Common myeloid progenitor, CD34-positive (primary cell): ENCODE data around the gene MESP2.

Experiments
- CTCF ChIA-PET: fragments of 350-600 bp; sonication (Branson Sonifier 250); formaldehyde crosslinking; loops from one replicate; lab custom pipeline; 2021; ENCODE audit warnings: antibody characterized with exemption; lab: Charles Lee
- POLR2A ChIA-PET: fragments of 350-600 bp; sonication (Branson Sonifier 250); formaldehyde crosslinking; loops from one replicate; lab custom pipeline; 2021; ENCODE audit warnings: antibody characterized with exemption; lab: Charles Lee
- DNase-seq, 3 donors: peaks; one replicate each; pipeline versions ENCODE4 v3.0.0 to v3.0.0-alpha.2; 2013
- H3K27ac ChIP-seq, 2 experiments: 1 replicate in 1 of 2; 2 replicates in 1 of 2; pipeline ENCODE4 v1.7.0; 2013; ENCODE audit warnings: inconsistent platforms in 2 of 2, low read length in 2 of 2, mild to moderate bottlenecking in 2 of 2, low read depth in 1 of 2, moderate library complexity in 1 of 2; ENCODE audit not compliant: severe bottlenecking in 2 of 2, insufficient read depth in 1 of 2, poor library complexity in 1 of 2
- H3K27me3 ChIP-seq, 5 experiments: replicated peaks in 2 of 5; 1 replicate in 3 of 5; 2 replicates in 2 of 5; pipeline versions ENCODE4 v1.6.1 to v1.7.0; 2013; ENCODE audit warnings: low read length in 4 of 5, mild to moderate bottlenecking in 2 of 5, moderate library complexity in 2 of 5, inconsistent platforms in 1 of 5; ENCODE audit not compliant: insufficient read depth in 5 of 5, control insufficient read depth in 4 of 5
- H3K36me3 ChIP-seq, 4 experiments: 1 replicate in 2 of 4; 2 replicates in 2 of 4; pipeline versions ENCODE4 v1.6.1 to v1.7.0; 2013; ENCODE audit warnings: low read length in 3 of 4, control low read depth in 1 of 4, mild to moderate bottlenecking in 1 of 4; ENCODE audit not compliant: control insufficient read depth in 4 of 4, insufficient read depth in 4 of 4
- H3K4me1 ChIP-seq, 4 experiments: 1 replicate in 3 of 4; 2 replicates in 1 of 4; pipeline versions ENCODE4 v1.6.1 to v1.7.1; 2013; ENCODE audit warnings: low read length in 3 of 4, mild to moderate bottlenecking in 3 of 4, control low read depth in 1 of 4, inconsistent platforms in 1 of 4, moderate library complexity in 1 of 4; ENCODE audit not compliant: control insufficient read depth in 4 of 4, insufficient read depth in 4 of 4; ENCODE audit errors: control extremely low read depth in 1 of 4
- H3K4me3 ChIP-seq, 7 experiments: 1 replicate in 4 of 7; 2 replicates in 3 of 7; pipeline versions ENCODE4 v1.5.1 to v1.7.0; 2013; ENCODE audit warnings: mild to moderate bottlenecking in 7 of 7, low read length in 6 of 7, moderate library complexity in 6 of 7, inconsistent platforms in 2 of 7, low read depth in 2 of 7, control low read depth in 1 of 7; ENCODE audit not compliant: insufficient read depth in 4 of 7, control insufficient read depth in 1 of 7; ENCODE audit errors: extremely low read depth in 1 of 7
- H3K9me3 ChIP-seq, 5 experiments: 1 replicate in 4 of 5; 2 replicates in 1 of 5; pipeline versions ENCODE4 v1.6.1 to v1.7.1; 2013; ENCODE audit warnings: low read length in 4 of 5, mild to moderate bottlenecking in 2 of 5, inconsistent platforms in 1 of 5, low read depth in 1 of 5, moderate library complexity in 1 of 5; ENCODE audit not compliant: control insufficient read depth in 4 of 5, insufficient read depth in 2 of 5; ENCODE audit errors: control extremely low read depth in 1 of 5
- WGBS: methylation state at CpG from one replicate; pipeline ENCODE4 v1.1.5; 2013; ENCODE audit not compliant: insufficient coverage; 5-methylcytosine and 5-hydroxymethylcytosine counted together

MESP2 gene

DNA sequence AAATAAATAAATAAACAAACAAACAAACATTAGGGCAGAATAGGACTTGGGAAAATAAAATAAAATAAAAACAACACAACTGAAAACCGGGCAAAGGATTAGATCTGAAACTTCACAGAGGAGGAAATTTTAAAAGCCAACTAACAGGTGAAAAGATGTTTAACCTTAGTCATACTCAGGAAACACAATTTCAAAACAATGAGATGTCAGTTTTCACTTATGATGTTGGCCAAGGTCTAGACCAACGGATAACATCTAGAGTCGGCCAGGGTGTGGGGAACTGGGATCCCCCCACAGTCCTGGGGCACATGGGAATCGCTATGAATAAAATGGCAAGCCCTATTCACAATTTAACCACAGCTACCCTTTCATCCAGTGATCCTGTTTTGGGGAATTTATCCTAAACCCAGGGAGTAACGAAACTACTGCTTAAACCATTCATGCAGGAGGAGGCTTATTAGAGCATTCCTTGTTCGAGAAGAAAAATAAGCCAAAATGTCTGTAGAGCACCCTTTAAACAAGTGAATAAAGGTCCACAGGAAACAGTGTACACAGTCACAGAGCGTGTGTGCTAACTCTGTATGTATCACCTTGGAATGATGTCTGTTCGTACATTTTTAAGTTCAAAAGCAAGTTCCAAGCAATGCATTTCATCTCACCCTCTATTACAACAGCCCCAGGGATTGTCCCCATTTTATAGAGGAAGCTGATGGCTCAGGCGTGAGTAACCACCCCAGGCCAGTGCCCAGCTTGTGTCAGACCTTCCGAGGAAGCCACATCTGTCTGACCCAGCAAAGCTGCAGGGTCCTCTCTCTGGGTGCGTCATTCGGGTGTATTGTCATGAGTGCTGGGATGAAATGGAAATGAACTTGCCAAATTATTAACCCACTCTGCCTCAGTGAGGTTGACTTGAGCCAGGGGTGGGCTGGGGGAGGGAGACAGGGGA is 44.8 kb downstream of the MESP2 start:
- POLR2A ChIA-PET = no interaction called here
- WGBS = 55% methylated on average over 8 of the region's 12 CpGs
- no peak overlapping the region for H3K4me3 ChIP-seq
- DNase-seq = peak; percentile 34 to 82 (median 79)
- H3K27me3 ChIP-seq = no peaks in the 10 kb centered on the region
- peaks cover 0 to under 1% (median 0%) of the 10 kb centered on the region in 5 experiments for H3K9me3 ChIP-seq
- H3K36me3 ChIP-seq = no peaks in the 10 kb centered on the region
- CTCF ChIA-PET = interaction anchor here (0.7 to 1.6 kb wide), 2 partner anchors 15 to 417 kb away, joined by 4 read pairs; no protein-coding TSS in a partner anchor
- H3K27ac ChIP-seq = peak overlapping the region; percentile 23 to 52
- peaks cover 0 to 71% (median 39%) of the 10 kb centered on the region in 4 experiments for H3K4me1 ChIP-seq

DNA sequence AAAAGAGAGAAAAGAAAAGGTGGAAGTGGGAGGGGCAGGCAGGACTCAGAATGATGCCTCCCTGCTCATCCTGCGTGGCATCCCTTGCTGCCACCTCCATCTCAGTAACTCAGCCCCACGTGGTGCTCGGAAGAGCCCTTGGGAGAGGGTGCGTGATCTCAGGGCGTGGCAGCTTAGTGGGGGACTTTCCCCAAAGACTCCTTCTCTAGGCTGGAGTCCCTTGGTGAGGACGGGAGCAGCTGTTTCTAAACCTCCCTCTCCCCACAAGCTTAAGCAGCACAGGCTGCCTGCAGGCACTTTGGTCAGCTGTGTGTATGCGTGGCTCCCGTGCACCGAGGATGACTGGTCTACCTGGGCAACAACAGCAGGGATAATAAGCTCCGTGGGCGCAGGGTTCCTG is 45.9 kb downstream of the MESP2 start:
- CTCF ChIA-PET = interaction anchor here (0.7 to 1.1 kb wide), 2 partner anchors 9 to 416 kb away, joined by 3 to 4 read pairs; no protein-coding TSS in a partner anchor
- Histone ChIP-seq H3K4me1 (peaks cover 0 to 73% (median 39%) of the 10 kb centered on the region in 4 experiments), H3K27me3 (no peaks in the 10 kb centered on the region), H3K27ac (no peak overlapping the region), H3K4me3 (no peak overlapping the region), H3K36me3 (no peaks in the 10 kb centered on the region), H3K9me3 (no peaks in the 10 kb centered on the region)
- POLR2A ChIA-PET = no interaction called here
- no peak for DNase-seq
- 95% methylated on average over 10 of the region's 11 CpGs for WGBS

DNA sequence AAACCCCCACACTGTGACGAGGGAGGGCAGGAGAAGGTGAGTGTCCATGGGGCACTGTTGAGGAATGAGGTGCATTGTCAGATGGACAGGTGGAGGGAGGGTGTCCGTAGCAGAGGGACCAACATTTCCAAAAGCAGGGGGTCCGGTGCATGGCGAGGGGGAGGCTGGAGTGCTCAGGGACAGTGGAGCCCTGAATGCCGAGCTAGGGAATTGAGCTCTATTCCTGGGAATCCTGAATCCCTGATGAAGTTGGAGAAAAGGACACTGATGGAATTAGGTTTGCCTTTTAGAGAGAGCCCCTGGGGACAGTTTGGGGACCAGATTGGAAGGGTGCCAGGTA is 46.4 kb downstream of the MESP2 start:
- ChIA-PET POLR2A (no interaction called here), CTCF (interaction anchor here (1.0 to 1.1 kb wide), 2 partner anchors 10 to 25 kb away, joined by 3 read pairs; no protein-coding TSS in a partner anchor)
- Histone ChIP-seq H3K4me3 (no peak overlapping the region), H3K36me3 (no peaks in the 10 kb centered on the region), H3K9me3 (no peaks in the 10 kb centered on the region), H3K27ac (no peak overlapping the region), H3K27me3 (no peaks in the 10 kb centered on the region), H3K4me1 (peaks cover 0 to 74% (median 39%) of the 10 kb centered on the region in 4 experiments)
- WGBS = 100% methylated on average over 5 of the region's 5 CpGs
- no peak for DNase-seq

GRCh38 chr15:89822951-89823711 is 47.0 kb downstream of the MESP2 start:
- Histone ChIP-seq H3K27ac (no peak overlapping the region), H3K4me3 (no peak overlapping the region), H3K36me3 (no peaks in the 10 kb centered on the region), H3K9me3 (no peaks in the 10 kb centered on the region), H3K27me3 (no peaks in the 10 kb centered on the region), H3K4me1 (peaks cover 0 to 69% (median 39%) of the 10 kb centered on the region in 4 experiments)
- DNase-seq = peak in 2 of 3 donors; percentile 38 to 39
- ChIA-PET POLR2A (no interaction called here), CTCF (interaction anchor here (1.0 kb wide), 1 partner anchor 25 kb away, joined by 3 read pairs; no protein-coding TSS in a partner anchor)
- 92% methylated on average over 6 of the region's 7 CpGs for WGBS

- 100% methylated on average over 15 of the region's 16 CpGs for WGBS
- POLR2A ChIA-PET = no interaction called here
These were observed 47.9 kb downstream of the MESP2 start for GRCh38 chr15:89823836-89824606.

GRCh38 chr15:89824607-89824867 is 48.4 kb downstream of the MESP2 start:
- Histone ChIP-seq H3K27me3 (no peaks in the 10 kb centered on the region), H3K9me3 (no peaks in the 10 kb centered on the region), H3K4me3 (no peak overlapping the region), H3K27ac (no peak overlapping the region), H3K36me3 (no peaks in the 10 kb centered on the region), H3K4me1 (peaks cover 0 to 71% (median 39%) of the 10 kb centered on the region in 4 experiments)
- ChIA-PET POLR2A (no interaction called here), CTCF (no interaction called here)
- DNase-seq = no peak
- WGBS = 98% methylated on average over 6 of the region's 7 CpGs

More at GRCh38 chr15:89823836-89824606, 47.9 kb downstream of the MESP2 start:
- no peak for DNase-seq
- Histone ChIP-seq H3K4me1 (peaks cover 0 to 68% (median 39%) of the 10 kb centered on the region in 4 experiments), H3K36me3 (no peaks in the 10 kb centered on the region), H3K27ac (no peak overlapping the region), H3K27me3 (no peaks in the 10 kb centered on the region), H3K9me3 (no peaks in the 10 kb centered on the region), H3K4me3 (no peak overlapping the region)
- CTCF ChIA-PET = no interaction called here
